Activated CD4-positive, alpha-beta memory T cell treated with anti-CD3 and anti-CD28 coated beads, Interleukin-2, amount 10 ng/mL, durations not matched to agents 7 days and 5 days (primary cell): ENCODE results near the gene LGALS12. TPM values are rescaled to one million over a fixed set of nuclear protein-coding genes. Genes with fewer than 3 reads are reported as not detected.
"Not testable (repeated sequence)": the region's sequence is repeated elsewhere in the genome, so short reads cannot be mapped to it uniquely, and the experiment has no call there.

Experiments
- CTCF ChIA-PET: fragments of 350-600 bp; sonication (Branson Sonifier 250); formaldehyde crosslinking; loops from one replicate; lab custom pipeline; 2021; ENCODE audit warnings: antibody characterized with exemption, inconsistent platforms; lab: Charles Lee
- POLR2A ChIA-PET: fragments of 350-600 bp; sonication (Branson Sonifier 250); formaldehyde crosslinking; loops from one replicate; lab custom pipeline; 2021; ENCODE audit warnings: antibody characterized with exemption; lab: Charles Lee
- DNase-seq: peaks from one replicate; pipeline ENCODE4 v3.0.0-alpha.2; 2020
- H3K27ac Mint-ChIP-seq: one replicate; pipeline ENCODE4 v1.8.0; 2021; ENCODE audit warnings: mild to moderate bottlenecking, mixed read lengths
- H3K27me3 Mint-ChIP-seq: one replicate; pipeline ENCODE4 v1.8.0; 2021; ENCODE audit warnings: mixed read lengths
- H3K36me3 Mint-ChIP-seq: one replicate; pipeline ENCODE4 v1.8.0; 2021; ENCODE audit warnings: low read depth, mixed read lengths
- H3K4me1 Mint-ChIP-seq: one replicate; pipeline ENCODE4 v1.8.0; 2021; ENCODE audit warnings: mixed read lengths
- H3K4me3 Mint-ChIP-seq: one replicate; pipeline ENCODE4 v1.8.0; 2021; ENCODE audit warnings: mild to moderate bottlenecking, mixed read lengths
- H3K9me3 Mint-ChIP-seq: one replicate; pipeline ENCODE4 v1.8.0; 2021; ENCODE audit warnings: mixed read lengths
- total RNA-seq, 2 experiments: library from RNA; stranded (reverse); gene quantifications; one replicate each; pipeline ENCODE4 v1.2.3, GENCODE V29; 2021

The LGALS12 gene
- total RNA-seq, 2 experiments from 2014 or later = not detected

DNA sequence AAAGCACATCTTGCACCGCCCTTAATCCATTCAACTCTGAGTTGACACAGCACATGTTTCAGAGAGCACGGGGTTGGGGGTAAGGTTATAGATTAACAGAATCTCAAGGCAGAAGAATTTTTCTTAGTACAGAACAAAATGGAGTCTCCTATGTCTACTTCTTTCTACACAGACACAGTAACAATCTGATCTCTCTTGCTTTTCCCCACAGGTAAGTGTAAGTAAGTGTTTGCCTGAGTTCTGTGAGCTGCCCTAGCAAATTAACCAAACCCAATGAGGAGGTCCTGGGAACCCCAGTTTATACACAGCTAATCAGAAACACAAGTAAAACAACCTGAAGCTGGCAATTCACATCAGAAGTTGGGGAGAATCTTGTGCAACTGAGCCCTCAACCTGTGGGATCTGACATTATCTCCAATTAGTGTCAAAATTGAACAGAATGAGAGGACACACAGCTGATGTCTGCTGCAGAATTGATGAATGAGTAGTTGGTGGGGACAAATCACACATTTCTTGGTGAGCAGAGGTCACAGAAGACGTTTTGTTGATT, 22.9 kb downstream of the LGALS12 start:
- DNase-seq, H3K36me3 Mint-ChIP-seq: not testable (repeated sequence)
- peaks cover 29% of the 10 kb centered on the region for H3K4me1 Mint-ChIP-seq

DNA sequence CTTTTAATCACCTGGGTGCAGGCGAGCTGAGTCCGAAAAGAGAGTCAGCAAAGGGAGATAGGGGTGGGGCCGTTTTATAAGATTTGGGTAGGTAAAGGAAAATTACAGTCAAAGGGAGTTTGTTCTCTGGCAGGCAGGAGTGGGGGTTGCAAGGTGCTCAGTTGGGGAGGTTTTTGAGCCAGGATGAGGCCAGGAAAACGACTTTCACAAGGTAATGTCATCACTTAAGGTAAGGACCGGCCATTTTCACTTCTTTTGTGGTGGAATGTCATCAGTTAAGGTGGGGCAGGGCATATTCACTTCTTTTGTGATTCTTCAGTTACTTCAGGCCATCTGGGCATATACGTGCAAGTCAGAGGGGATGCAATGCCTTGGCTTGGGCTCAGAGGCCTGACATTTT, 23.5 kb downstream of the LGALS12 start:
- H3K4me1 Mint-ChIP-seq = peaks cover 35% of the 10 kb centered on the region
- H3K27ac Mint-ChIP-seq, H3K4me3 Mint-ChIP-seq, DNase-seq, H3K36me3 Mint-ChIP-seq, H3K27me3 Mint-ChIP-seq, H3K9me3 Mint-ChIP-seq: not testable (repeated sequence)
- POLR2A ChIA-PET = interaction anchor here (1.4 kb wide), 1 partner anchor 11 kb away, joined by 3 read pairs; no protein-coding TSS in a partner anchor
- CTCF ChIA-PET = interaction anchor here (0.9 to 1.1 kb wide), 2 partner anchors 20 to 144 kb away, joined by 4 read pairs; no protein-coding TSS in a partner anchor

More for the DNA sequence above, 22.9 kb downstream of the LGALS12 start:
- CTCF ChIA-PET = interaction anchor here (0.9 kb wide), 1 partner anchor 144 kb away, joined by 4 read pairs; no protein-coding TSS in a partner anchor
- H3K4me3 Mint-ChIP-seq, POLR2A ChIA-PET, H3K9me3 Mint-ChIP-seq, H3K27ac Mint-ChIP-seq, H3K27me3 Mint-ChIP-seq: not testable (repeated sequence)

GRCh38 chr11:63530021-63530420, 24.1 kb downstream of the LGALS12 start:
- ChIA-PET CTCF (interaction anchor here (1.1 kb wide), 1 partner anchor 21 kb away, joined by 4 read pairs; no protein-coding TSS in a partner anchor), POLR2A (interaction anchor here (1.4 kb wide), 1 partner anchor 12 kb away, joined by 3 read pairs; no protein-coding TSS in a partner anchor)
- H3K9me3 Mint-ChIP-seq = no peaks in the 10 kb centered on the region
- peaks cover 40% of the 10 kb centered on the region for H3K4me1 Mint-ChIP-seq
- H3K36me3 Mint-ChIP-seq = no peaks in the 10 kb centered on the region
- no peaks in the 10 kb centered on the region for H3K27me3 Mint-ChIP-seq
- DNase-seq = no peak
- no peak overlapping the region for H3K4me3 Mint-ChIP-seq
- H3K27ac Mint-ChIP-seq = no peak overlapping the region

- peak; percentile 81 for DNase-seq
- H3K36me3 Mint-ChIP-seq, H3K27me3 Mint-ChIP-seq, H3K9me3 Mint-ChIP-seq, CTCF ChIA-PET: not testable (repeated sequence)
- POLR2A ChIA-PET = interaction anchor here (1.1 kb wide), 1 partner anchor 7 kb away, joined by 3 read pairs; no protein-coding TSS in a partner anchor
- Mint-ChIP-seq H3K4me1 (peaks cover 52% of the 10 kb centered on the region), H3K4me3 (peak overlapping the region; percentile 58), H3K27ac (peak overlapping the region; percentile 63)
Measured at GRCh38 chr11:63531074-63531792, 25.3 kb downstream of the LGALS12 start.

- no peaks in the 10 kb centered on the region for H3K27me3 Mint-ChIP-seq
- peaks cover 58% of the 10 kb centered on the region for H3K4me1 Mint-ChIP-seq
- no peak for DNase-seq
- peak overlapping the region; percentile 38 for H3K4me3 Mint-ChIP-seq
- ChIA-PET CTCF (no interaction called here), POLR2A (interaction anchor here (1.1 to 1.4 kb wide), 3 partner anchors 8 to 140 kb away, joined by 3 read pairs; partner anchors contain the start of gene ATL3)
- H3K36me3 Mint-ChIP-seq = no peaks in the 10 kb centered on the region
- H3K9me3 Mint-ChIP-seq = no peaks in the 10 kb centered on the region
- peak overlapping the region; percentile 7 for H3K27ac Mint-ChIP-seq
Measured at GRCh38 chr11:63532117-63532516, 26.2 kb downstream of the LGALS12 start.

DNA sequence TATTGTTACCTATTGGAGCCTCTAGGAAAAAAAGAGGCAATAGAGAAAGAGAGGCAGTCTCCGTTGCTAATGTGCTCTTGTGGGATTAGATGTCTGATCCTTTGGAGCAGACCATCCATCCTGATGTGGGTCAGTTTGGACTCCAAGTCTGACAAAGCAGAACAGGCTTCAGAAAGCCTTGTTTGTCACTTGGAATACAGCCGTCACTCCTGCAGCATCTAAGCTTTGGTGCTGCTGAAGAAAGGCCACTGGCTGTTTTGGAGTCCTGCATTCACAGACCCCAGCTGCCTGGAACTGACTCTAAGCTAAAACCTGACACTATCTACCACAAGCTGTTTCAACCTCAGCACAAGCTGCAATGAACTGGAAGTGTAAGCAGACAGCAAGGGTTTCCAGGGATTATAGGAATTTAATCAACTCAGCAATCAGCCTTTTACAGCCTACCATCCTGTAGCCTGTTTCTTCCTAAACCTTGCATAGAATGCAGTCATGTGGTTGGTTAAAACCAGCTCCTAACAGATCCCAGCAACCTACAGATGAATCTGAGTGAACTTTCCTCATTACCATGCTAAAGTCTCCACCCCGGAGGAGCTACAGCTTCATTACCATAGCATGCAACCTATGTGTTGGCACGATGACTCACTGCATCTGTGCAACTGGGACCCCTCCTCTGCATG, 27.1 kb downstream of the LGALS12 start:
- Mint-ChIP-seq H3K4me1 (peaks cover 66% of the 10 kb centered on the region), H3K36me3 (no peaks in the 10 kb centered on the region), H3K9me3 (no peaks in the 10 kb centered on the region), H3K4me3 (no peak overlapping the region), H3K27ac (no peak overlapping the region), H3K27me3 (no peaks in the 10 kb centered on the region)
- no peak for DNase-seq
- ChIA-PET CTCF (interaction anchor here (0.9 kb wide), 1 partner anchor 43 kb away, joined by 3 read pairs; no protein-coding TSS in a partner anchor), POLR2A (interaction anchor here (0.8 to 1.5 kb wide), 4 partner anchors 10 to 139 kb away, joined by 3 to 6 read pairs (median 3); partner anchors contain the start of gene ATL3)

DNA sequence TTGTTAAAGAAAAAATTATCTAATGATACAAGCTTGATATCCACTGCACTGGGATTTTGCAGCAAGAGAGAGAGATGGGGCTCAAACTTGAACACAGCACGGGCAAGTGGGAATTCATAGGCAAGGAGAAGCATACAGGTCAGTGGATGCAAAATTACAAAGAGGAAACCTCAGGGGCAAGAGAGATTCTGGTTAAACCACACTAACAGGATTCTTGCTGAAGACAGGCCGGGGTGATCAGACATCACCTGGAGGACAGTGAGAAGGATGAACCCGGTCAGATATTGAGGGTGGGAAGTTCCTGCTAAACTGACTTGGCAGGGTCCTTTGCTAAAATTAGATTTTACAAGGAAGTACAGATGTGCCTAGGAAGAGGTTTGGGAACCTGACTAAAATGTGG, 28.2 kb downstream of the LGALS12 start:
- Mint-ChIP-seq H3K27ac (peak overlapping the region; percentile 32), H3K9me3 (no peaks in the 10 kb centered on the region), H3K4me3 (no peak overlapping the region), H3K36me3 (peaks cover 6% of the 10 kb centered on the region), H3K27me3 (no peaks in the 10 kb centered on the region), H3K4me1 (peaks cover 73% of the 10 kb centered on the region)
- ChIA-PET CTCF (no interaction called here), POLR2A (interaction anchor here (0.8 to 1.5 kb wide), 2 partner anchors 9 to 17 kb away, joined by 3 to 6 read pairs; no protein-coding TSS in a partner anchor)
- DNase-seq = no peak

DNA sequence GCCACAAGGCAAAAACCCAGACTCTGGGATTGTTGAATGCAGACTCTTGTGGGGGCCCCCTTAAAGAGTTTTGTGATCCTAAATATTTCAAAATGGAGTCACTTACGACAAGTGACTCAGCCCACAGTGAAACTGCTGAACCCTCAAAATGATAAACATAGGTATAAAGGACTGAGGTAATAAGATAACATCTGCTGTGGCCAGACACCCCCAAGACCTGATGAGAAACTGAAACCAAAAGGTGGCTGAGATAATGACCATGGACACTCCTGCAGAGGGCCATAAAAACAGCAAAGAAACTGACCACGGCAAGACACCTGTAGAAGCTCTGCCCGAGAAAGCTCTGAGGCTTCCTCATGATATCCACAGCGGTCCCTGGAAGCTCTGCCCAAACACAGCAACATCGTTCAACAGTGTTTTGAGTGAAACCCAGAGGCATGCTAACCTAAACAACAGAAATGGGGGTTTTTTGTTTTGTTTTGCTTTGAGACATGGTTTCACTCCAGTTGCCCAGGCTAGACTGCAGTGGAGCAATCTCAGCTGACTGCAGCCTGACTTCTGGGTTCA, 29.1 kb downstream of the LGALS12 start:
- H3K36me3 Mint-ChIP-seq = peaks cover 6% of the 10 kb centered on the region
- CTCF ChIA-PET = interaction anchor here (0.6 to 0.8 kb wide), 3 partner anchors 136 to 1007 kb away, joined by 3 to 4 read pairs (median 4); partner anchors contain the start of gene ATL3
- H3K4me1 Mint-ChIP-seq = peaks cover 74% of the 10 kb centered on the region

DNA sequence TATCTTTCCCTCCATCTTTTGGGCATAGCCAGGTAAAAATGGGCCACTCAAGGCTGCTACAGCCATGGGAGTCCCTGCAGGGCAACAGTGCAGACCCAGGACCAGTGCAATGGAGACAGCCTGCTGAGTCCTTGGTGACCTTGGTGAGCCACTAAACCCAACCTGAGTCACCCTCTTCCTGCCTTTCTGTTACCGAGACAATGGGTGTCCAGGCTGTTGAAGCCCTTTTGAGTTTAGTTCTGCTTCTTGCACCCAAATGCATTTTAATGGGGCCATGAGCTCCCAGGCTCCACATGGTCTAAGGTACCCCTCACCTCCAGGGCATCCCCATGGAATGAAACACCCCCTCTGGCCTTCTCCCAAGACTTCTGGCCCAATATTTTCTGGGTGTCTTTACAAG, 29.9 kb downstream of the LGALS12 start:
- ChIA-PET CTCF (interaction anchor here (0.8 kb wide), 2 partner anchors 10 to 135 kb away, joined by 3 read pairs; partner anchors contain the start of gene ATL3), POLR2A (interaction anchor here (0.9 to 4.1 kb wide), 9 partner anchors 11 to 695 kb away, joined by 3 to 53 read pairs (median 6); partner anchors contain the start of gene RTN3)
- DNase-seq = peak; percentile 73
- peaks cover 74% of the 10 kb centered on the region for H3K4me1 Mint-ChIP-seq
- H3K27me3 Mint-ChIP-seq = no peaks in the 10 kb centered on the region
- H3K36me3 Mint-ChIP-seq = peaks cover 8% of the 10 kb centered on the region
- H3K9me3 Mint-ChIP-seq = no peaks in the 10 kb centered on the region
- peak overlapping the region; percentile 77 for H3K27ac Mint-ChIP-seq
- peak overlapping the region; percentile 80 for H3K4me3 Mint-ChIP-seq

More for the DNA sequence above, 29.1 kb downstream of the LGALS12 start:
- Mint-ChIP-seq H3K27ac (peak overlapping the region; percentile 77), H3K4me3 (no peak overlapping the region), H3K9me3 (no peaks in the 10 kb centered on the region), H3K27me3 (no peaks in the 10 kb centered on the region)
- POLR2A ChIA-PET = interaction anchor here (1.0 to 4.1 kb wide), 5 partner anchors 14 to 147 kb away, joined by 3 to 53 read pairs (median 6); partner anchors contain the start of gene RTN3
- peak; percentile 37 for DNase-seq

DNA sequence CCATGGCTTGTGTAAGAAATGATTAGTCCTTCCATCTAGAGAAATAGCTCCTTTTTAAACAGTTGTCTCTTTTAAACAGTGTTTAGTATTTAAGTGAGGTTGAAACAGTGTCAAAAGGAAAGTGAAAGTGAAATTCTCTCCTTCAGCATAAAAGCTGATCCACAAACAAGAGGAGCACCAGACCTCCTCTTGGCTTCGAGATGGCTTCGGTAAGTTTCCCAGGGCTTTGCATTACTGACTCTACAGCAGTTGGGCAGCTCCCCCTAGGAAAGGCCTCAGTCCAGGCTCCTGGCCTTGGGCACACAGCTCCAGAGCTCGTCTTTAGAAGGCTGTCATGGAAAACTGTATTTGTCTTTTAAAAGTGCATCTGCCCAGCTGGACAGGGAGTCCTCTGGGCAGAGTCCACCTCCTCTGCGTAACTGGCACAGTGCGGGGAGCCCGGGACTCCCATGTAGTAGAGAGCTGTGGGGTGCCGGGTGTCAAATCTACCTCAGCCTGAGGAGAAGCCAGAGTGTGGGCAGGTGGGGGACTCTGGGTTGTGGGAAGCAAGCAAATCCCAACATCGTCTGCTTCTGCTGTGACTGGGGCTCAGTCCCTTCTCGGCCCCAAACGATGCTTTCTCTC, 30.9 kb downstream of the LGALS12 start, which contains the start of gene PLAAT4:
Gene PLAAT4 (plus strand): TSS at position 140 of the 624 bp plus-strand sequence. CDS start 61 bp downstream, at position 201.
- peak; percentile 45 for DNase-seq
- CTCF ChIA-PET = interaction anchor here (0.6 to 2.2 kb wide), 12 partner anchors 9 to 200 kb away, joined by 3 to 13 read pairs (median 4); no protein-coding TSS in a partner anchor
- Mint-ChIP-seq H3K36me3 (peaks cover 9% of the 10 kb centered on the region), H3K9me3 (no peaks in the 10 kb centered on the region), H3K4me1 (peaks cover 68% of the 10 kb centered on the region), H3K27ac (peak within 1 kb of the TSS; percentile 77), H3K4me3 (peak within 1 kb of the TSS; percentile 80), H3K27me3 (no peaks in the 10 kb centered on the region)
- POLR2A ChIA-PET = interaction anchor here (0.7 to 4.1 kb wide), 23 partner anchors 10 to 696 kb away, joined by 3 to 53 read pairs (median 4); partner anchors contain the start of genes PLAAT2, PLAAT3, RTN3 and SLC3A2

- H3K4me1 Mint-ChIP-seq = peaks cover 63% of the 10 kb centered on the region
- H3K9me3 Mint-ChIP-seq = no peaks in the 10 kb centered on the region
- peak overlapping the region; percentile 80 for H3K4me3 Mint-ChIP-seq
- H3K27me3 Mint-ChIP-seq = no peaks in the 10 kb centered on the region
- DNase-seq = no peak
- H3K27ac Mint-ChIP-seq = peak overlapping the region; percentile 77
- CTCF ChIA-PET = interaction anchor here (0.6 to 2.2 kb wide), 10 partner anchors 9 to 200 kb away, joined by 3 to 13 read pairs (median 4); no protein-coding TSS in a partner anchor
- peaks cover 11% of the 10 kb centered on the region for H3K36me3 Mint-ChIP-seq
- POLR2A ChIA-PET = interaction anchor here (1.0 to 4.1 kb wide), 18 partner anchors 9 to 696 kb away, joined by 3 to 53 read pairs (median 5); partner anchors contain the start of genes PLAAT2, PLAAT3 and SLC3A2
Measured at GRCh38 chr11:63537293-63538101, 31.6 kb downstream of the LGALS12 start.
